Pulmonary artery endothelial cell (primary cell): ENCODE data around the gene ZNF547. TPM values are rescaled to one million over a fixed set of nuclear protein-coding genes. Genes with fewer than 3 reads are reported as not detected.
"Not testable (repeated sequence)": the region's sequence is repeated elsewhere in the genome, so short reads cannot be mapped to it uniquely, and the experiment has no call there.

Source experiments
- DNase-seq: peaks from one replicate; pipeline ENCODE4 v3.0.0-alpha.2; 2011; ENCODE audit warnings: low read depth, low spot score
- total RNA-seq: library from RNA; depleted of rRNA; stranded (reverse); fragments of >200 nt; gene quantifications from 2 replicates; pipeline ENCODE4 v1.2.3, GENCODE V29; 2014

The ZNF547 gene
- total RNA-seq, 1 donor from 2014 or later, result 2.0 TPM

DNA sequence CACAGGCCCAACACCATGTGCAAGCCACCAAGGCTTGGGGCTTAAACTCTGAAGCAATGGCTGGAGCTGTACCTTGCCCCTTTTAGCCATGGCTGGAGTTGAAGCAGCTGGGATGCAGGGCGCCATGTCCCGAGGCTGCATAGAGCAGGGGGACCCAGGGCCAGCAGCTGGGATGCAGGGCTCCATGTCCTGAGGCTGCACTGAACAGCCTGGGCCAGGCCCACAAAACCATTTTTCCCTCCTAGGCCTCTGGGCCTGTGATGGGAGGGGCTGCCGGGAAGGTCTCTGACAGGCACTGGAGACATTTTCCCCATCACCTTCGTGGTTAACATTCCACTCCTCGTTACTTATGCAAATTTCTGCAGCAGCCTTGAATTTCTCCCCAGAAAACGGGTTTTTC, 10.8 kb downstream of the ZNF547 start:
- DNase-seq, result no peak

DNA sequence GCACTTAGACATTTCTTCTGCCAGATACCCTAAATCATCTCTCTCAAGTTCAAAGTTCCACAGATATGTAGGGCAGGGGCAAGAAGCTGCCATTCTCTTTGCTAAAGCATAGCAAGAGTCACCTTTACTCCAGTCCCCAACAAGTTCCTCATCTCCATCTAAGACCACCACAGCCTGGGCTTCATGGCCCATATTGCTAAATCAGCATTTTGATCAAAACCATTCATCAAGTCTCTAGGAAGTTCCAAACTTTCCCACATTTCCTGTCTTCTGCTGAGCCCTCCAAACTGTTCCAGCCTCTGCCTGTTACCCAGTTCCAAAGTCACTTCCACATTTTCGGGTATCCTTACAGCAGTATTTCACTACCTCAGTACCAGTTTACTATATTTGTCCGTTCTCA, 11.3 kb downstream of the ZNF547 start:
- not testable (repeated sequence) for DNase-seq

- DNase-seq, result no peak
Observed at GRCh38 chr19:57376151-57376550, 12.8 kb downstream of the ZNF547 start.

DNA sequence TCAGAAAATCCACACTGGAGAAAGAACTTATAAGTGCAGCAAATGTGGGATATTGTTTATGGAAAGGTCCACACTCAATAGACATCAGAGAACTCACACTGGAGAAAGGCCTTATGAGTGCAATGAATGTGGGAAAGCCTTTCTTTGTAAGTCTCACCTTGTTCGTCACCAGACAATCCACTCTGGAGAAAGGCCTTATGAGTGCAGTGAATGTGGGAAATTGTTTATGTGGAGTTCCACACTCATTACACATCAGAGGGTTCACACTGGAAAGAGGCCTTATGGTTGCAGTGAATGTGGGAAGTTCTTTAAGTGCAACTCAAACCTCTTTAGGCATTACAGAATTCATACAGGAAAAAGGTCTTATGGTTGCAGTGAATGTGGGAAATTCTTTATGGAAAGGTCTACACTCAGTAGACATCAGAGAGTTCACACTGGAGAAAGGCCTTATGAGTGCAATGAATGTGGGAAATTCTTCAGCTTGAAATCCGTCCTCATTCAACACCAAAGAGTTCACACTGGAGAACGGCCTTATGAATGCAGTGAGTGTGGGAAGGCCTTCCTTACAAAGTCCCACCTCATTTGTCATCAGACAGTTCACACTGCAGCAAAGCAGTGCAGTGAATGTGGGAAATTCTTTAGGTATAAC, 14.3 kb downstream of the ZNF547 start:
- no peak for DNase-seq

GRCh38 chr19:57380923-57381322, 17.6 kb downstream of the ZNF547 start:
- no peak for DNase-seq

GRCh38 chr19:57382806-57383488, 19.6 kb downstream of the ZNF547 start:
- DNase-seq, result no peak

DNA sequence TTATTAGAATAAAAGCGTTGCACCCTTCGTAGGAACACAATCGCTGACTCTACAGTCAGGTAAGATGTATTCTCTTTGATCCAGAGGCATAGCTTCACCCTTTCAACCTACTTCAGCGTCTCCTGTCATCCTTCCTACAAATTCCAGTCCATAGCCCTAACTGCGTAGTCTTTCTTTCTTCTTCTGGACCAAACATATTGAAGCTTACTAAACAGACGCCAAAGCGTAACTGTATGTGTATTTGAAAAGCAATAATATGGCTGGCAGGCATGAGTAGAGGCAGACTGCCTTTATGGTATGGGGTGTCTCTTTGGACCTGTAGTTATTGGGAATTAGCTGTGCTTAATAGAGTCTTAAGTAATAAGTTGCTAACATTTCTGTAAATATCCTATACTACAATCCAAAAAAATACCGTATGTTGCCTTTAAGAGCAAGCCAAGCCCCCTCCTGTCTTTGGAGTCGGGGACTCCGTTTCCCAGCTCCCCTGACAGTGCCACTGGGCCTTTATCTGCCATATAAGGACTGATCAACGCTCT, 25.9 kb downstream of the ZNF547 start:
- DNase-seq, result no peak

- DNase-seq, result peak; percentile 98
Observed at GRCh38 chr19:57389730-57390598, 26.6 kb downstream of the ZNF547 start, which contains the start of gene ZNF548. Gene ZNF548 (plus strand): TSS chr19:57389854. CDS start chr19:57390100, 246 bp downstream.

DNA sequence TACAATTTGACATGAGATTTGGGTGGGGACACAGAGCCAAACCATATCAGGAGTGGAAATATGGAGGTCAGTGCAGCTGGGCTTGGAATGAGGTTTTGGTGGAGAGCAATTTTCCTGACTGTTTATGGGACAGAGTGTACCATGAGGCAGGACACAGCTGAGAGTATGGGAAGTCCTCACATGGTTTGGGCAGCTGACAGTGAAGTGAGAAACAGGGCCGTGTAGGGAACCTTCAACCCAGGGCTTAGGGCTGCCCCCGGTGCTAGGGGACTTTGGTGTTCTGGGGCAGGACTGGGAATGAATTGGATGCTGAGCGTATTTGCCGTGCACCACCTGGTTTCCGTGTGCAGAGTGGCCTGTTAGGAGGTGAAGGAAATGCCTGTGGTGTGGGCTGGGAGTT, 32.4 kb downstream of the ZNF547 start:
- no peak for DNase-seq

GRCh38 chr19:57398868-57399267, 35.5 kb downstream of the ZNF547 start:
- no peak for DNase-seq

DNA sequence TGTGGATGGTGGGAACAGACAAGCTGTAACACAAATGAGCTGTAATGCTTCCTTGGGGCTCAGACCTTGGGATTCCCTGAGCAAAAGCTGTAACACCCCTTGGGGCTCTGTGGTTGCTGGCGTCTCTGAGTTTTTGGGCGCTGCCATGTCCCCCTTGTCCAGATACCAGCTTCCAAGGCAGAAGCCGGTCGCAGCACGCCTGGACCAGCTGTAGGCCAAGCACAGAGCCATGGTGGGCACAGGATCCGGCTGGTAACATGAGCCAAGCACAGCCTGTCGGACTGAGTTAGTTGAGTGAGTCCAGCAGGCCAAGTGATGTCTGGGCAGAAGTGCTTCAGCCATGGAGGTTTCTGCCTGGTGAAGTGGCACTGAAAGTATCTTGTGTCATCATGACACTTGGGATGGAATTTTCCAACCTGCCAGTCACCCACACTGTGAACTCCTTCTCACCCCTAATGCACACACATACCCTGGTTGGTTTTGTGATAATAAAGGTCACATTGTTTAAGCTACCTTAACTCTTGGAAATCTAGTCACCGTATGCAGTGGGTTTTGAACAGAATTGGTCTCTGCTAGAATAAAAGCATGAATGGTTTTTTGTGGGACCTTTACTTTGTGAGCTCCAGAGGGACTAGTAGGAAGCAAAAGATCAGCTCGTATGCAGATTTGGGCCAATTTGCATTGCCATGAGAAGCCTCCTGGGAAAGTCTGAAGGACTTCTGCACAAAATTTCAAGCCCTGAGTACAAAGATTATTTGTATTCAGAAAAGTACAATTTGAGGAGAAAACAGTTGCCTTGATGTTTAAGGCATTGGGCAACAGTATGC, 40.6 kb downstream of the ZNF547 start:
- DNase-seq, result no peak

- no peak for DNase-seq
Observed at GRCh38 chr19:57406516-57407123, 43.3 kb downstream of the ZNF547 start.

DNA sequence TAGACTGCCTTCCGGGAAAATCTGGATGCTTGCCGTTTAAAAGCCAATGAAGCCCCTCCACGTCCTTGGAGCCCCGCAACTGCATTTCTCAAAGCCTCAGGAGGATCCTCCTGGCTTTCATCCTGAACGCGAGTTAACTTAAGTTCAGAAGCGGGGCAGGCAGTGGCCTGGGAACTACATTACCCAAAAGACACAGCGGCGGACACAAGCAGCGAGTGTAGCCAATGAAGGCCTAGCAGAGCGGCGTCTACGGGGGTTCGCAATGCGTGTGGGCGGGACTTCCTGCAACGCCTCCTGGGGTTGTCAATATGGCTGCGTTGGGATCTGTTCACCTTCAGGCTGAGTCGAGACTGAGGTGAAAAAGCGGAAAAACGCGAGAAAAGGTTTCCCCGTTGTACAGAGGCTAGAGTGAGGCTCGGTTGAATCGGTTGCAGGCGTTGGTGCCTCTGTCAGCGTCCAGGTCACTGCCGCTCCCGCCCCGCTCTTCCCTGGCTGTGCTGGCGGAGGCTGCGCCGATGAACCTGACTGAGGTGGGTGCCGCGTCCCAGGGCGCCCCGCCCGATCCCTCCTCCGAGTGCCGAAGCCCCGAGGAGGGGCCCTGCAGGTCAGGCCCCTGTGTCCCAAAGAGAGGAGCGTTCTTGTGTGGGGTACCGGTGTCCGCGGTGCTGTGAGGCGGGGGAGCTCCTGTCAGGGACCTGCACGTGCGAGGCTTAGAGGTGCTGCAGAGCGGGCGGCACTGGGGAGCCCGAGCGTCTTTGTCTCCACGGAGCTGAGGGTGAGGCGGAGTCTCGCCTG, 47.7 kb downstream of the ZNF547 start, which contains the start of gene ZNF17:
TSS of gene ZNF17 (plus strand) at position 285 of the 795 bp plus-strand sequence. CDS start 2,455 bp downstream, outside the sequence.
- DNase-seq, result peak; percentile 81

- DNase-seq, result no peak
Observed at GRCh38 chr19:57419439-57419838, 56.1 kb downstream of the ZNF547 start.

DNA sequence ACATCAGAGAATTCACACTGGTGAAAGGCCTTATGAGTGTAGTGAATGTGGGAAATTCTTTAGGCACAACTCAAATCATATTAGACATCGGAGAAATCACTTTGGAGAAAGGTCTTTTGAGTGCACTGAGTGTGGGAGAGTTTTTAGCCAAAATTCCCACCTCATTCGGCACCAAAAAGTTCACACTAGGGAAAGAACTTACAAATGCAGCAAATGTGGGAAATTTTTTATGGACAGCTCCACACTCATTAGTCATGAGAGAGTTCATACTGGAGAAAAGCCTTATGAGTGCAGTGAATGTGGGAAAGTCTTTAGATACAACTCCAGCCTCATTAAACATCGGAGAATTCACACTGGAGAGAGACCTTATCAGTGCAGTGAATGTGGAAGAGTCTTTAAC, 57.7 kb downstream of the ZNF547 start:
- DNase-seq, result no peak
